ENCODE data around the gene MECP2. TPM values are rescaled to one million over a fixed set of nuclear protein-coding genes. Genes with fewer than 3 reads are reported as not detected.

MECP2 gene
- total RNA-seq, 1 donor from 2014 or later, result 60.0 TPM

DNA sequence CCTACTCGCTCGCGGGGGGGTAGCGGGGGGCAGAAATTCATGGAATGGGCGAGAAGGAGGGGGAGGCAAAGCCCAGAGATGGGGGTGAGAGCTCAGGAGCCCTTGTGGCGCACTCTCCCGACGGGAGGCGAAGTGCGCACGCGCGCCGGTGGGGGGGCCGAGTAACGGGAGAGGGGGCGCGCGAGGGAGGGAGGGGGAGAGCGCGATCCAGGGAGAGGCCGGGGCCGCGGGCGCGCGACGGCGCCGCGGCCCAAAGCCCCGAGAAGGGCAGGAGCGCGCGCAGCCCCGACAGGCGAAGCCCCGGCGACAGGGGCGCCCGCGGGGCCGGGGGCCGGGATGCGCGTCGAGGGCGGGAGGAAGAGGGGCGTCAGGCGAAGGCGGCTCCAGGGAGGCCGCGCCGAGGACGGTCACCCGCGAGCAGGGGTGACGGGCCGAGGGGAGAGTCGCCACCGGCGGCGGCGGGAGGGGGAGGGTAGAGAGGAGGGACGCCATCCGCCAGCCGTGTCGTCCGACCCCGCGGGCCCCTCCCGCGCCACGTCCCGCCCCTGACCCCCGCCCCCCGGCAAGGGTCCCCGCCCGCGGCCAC lies 421 bp downstream of the MECP2 start:
- DNase-seq (ENCODE audit: low spot score), result peak; percentile 71
- H3K4me1 Mint-ChIP-seq (ENCODE audit: unreplicated experiment), result peaks cover 32% of the 10 kb centered on the region
- TF ChIP-seq, protein P1, sequence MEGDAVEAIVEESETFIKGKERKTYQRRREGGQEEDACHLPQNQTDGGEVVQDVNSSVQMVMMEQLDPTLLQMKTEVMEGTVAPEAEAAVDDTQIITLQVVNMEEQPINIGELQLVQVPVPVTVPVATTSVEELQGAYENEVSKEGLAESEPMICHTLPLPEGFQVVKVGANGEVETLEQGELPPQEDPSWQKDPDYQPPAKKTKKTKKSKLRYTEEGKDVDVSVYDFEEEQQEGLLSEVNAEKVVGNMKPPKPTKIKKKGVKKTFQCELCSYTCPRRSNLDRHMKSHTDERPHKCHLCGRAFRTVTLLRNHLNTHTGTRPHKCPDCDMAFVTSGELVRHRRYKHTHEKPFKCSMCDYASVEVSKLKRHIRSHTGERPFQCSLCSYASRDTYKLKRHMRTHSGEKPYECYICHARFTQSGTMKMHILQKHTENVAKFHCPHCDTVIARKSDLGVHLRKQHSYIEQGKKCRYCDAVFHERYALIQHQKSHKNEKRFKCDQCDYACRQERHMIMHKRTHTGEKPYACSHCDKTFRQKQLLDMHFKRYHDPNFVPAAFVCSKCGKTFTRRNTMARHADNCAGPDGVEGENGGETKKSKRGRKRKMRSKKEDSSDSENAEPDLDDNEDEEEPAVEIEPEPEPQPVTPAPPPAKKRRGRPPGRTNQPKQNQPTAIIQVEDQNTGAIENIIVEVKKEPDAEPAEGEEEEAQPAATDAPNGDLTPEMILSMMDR (IDR thresholded peaks at IDR 0.05; ENCODE audit: unreplicated experiment), result no peak
- peaks cover 3% of the 10 kb centered on the region for H3K27me3 Mint-ChIP-seq (ENCODE audit: unreplicated experiment)
- peak overlapping the region; percentile 94 for H3K4me3 Mint-ChIP-seq (ENCODE audit: unreplicated experiment)
- no peaks in the 10 kb centered on the region for H3K9me3 Mint-ChIP-seq (ENCODE audit: unreplicated experiment)
- peaks cover 5% of the 10 kb centered on the region for H3K36me3 Mint-ChIP-seq (ENCODE audit: low read depth, unreplicated experiment)
- H3K27ac Mint-ChIP-seq (ENCODE audit: unreplicated experiment), result no peak overlapping the region

DNA sequence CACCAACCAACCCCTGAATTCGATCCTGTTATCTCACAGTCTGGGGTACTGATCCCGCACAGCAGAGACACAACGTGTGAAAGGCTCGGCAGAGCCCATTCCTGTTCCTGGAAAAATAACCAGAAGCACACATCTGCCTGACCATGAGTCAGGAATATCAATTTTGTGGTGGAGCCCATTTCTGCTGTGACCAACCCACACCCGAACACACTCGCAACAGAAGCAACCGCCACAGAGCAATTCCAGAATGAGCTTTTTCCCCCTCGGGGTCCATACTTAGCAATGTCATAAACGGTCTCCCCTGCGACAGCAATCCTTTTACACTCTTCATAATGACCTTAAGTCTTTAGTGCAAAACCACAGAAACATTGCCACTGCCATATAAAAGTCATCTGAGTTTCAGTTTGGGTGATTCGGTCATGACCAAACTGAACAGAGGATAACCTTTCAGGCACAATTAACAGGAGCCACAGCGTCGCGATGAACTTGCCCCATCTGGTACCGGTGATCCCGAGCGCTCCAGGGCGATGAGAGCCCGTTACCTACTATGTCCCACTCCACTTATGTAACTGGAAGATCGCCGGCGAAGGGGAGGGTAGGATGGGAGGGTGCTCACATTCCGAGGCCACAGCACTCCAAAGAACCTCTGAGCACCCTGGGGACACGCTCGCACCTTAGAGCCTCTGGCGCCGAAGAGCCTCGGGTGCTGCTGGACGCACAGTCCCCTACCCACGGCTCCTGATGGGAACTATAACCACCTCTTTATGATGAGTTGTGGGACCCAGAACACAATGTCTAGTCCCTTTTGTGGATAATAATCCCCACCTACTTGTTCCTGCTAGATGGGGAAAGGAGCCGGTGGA lies 1.1 kb downstream of the MECP2 start:
- H3K27ac Mint-ChIP-seq (ENCODE audit: unreplicated experiment), result peak overlapping the region; percentile 59
- TF ChIP-seq, protein P1 (IDR thresholded peaks at IDR 0.05; ENCODE audit: unreplicated experiment), result no peak
- DNase-seq (ENCODE audit: low spot score), result peak; percentile 5
- H3K4me3 Mint-ChIP-seq (ENCODE audit: unreplicated experiment), result peak overlapping the region; percentile 94
- H3K36me3 Mint-ChIP-seq (ENCODE audit: low read depth, unreplicated experiment), result peaks cover 5% of the 10 kb centered on the region
- no peaks in the 10 kb centered on the region for H3K9me3 Mint-ChIP-seq (ENCODE audit: unreplicated experiment)
- H3K4me1 Mint-ChIP-seq (ENCODE audit: unreplicated experiment), result peaks cover 33% of the 10 kb centered on the region
- H3K27me3 Mint-ChIP-seq (ENCODE audit: unreplicated experiment), result peaks cover 3% of the 10 kb centered on the region

DNA sequence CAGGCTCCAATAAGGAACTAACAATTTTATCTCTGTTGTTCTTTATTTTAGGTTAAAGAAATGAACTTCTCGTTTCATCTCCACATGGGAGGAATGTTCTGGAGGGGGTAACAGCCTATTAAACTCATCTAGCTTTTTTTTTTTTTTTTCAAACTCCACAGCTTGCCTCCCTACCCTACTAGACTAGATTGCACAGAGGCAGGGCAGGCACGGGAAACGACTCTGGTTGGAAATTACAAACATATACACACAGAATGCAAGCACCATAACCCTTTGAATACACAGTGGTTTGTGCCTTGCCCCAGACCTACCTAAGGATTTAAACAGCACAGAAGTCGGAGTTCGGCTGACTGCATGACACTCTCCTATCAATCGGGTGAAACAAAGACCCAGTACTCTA lies 2.7 kb downstream of the MECP2 start:
- Mint-ChIP-seq H3K4me1 (ENCODE audit: unreplicated experiment) (peaks cover 40% of the 10 kb centered on the region), H3K4me3 (ENCODE audit: unreplicated experiment) (peak overlapping the region; percentile 94), H3K27me3 (ENCODE audit: unreplicated experiment) (peaks cover 3% of the 10 kb centered on the region), H3K36me3 (ENCODE audit: low read depth, unreplicated experiment) (peaks cover 12% of the 10 kb centered on the region), H3K9me3 (ENCODE audit: unreplicated experiment) (no peaks in the 10 kb centered on the region), H3K27ac (ENCODE audit: unreplicated experiment) (peak overlapping the region; percentile 83)
- TF ChIP-seq, protein P1 (IDR thresholded peaks at IDR 0.05; ENCODE audit: unreplicated experiment), result no peak
- no peak for DNase-seq (ENCODE audit: low spot score)

- Mint-ChIP-seq H3K36me3 (ENCODE audit: low read depth, unreplicated experiment) (peaks cover 12% of the 10 kb centered on the region), H3K27me3 (ENCODE audit: unreplicated experiment) (peaks cover 3% of the 10 kb centered on the region), H3K4me3 (ENCODE audit: unreplicated experiment) (no peak overlapping the region), H3K4me1 (ENCODE audit: unreplicated experiment) (peaks cover 40% of the 10 kb centered on the region), H3K9me3 (ENCODE audit: unreplicated experiment) (no peaks in the 10 kb centered on the region), H3K27ac (ENCODE audit: unreplicated experiment) (no peak overlapping the region)
- no peak for DNase-seq (ENCODE audit: low spot score)
- TF ChIP-seq, protein P1 (IDR thresholded peaks at IDR 0.05; ENCODE audit: unreplicated experiment), result no peak
Observed at GRCh38 chrX:154093965-154094364, 3.6 kb downstream of the MECP2 start.

DNA sequence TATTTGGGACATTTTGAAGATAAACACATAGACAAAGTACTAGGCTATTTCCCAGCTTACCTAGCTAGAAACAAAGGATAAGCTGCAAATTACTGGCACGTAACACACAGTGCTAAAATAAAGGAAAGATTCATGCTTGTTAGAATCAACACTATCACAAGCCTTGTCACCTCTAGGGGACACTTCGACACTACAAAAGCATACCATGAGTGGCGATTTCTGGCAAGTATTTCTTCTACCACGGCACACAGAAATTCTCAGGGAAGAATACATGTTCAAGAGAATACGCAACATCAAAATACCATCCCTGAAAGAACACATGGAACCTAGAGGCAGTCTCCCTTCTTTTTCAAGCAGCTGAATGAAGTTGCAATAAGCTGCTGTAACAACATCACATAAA lies 5.1 kb downstream of the MECP2 start:
- Mint-ChIP-seq H3K27ac (ENCODE audit: unreplicated experiment) (no peak overlapping the region), H3K9me3 (ENCODE audit: unreplicated experiment) (no peaks in the 10 kb centered on the region), H3K36me3 (ENCODE audit: low read depth, unreplicated experiment) (peaks cover 12% of the 10 kb centered on the region), H3K4me1 (ENCODE audit: unreplicated experiment) (peaks cover 34% of the 10 kb centered on the region), H3K4me3 (ENCODE audit: unreplicated experiment) (no peak overlapping the region), H3K27me3 (ENCODE audit: unreplicated experiment) (peaks cover 3% of the 10 kb centered on the region)
- TF ChIP-seq, protein P1 (IDR thresholded peaks at IDR 0.05; ENCODE audit: unreplicated experiment), result no peak
- DNase-seq (ENCODE audit: low spot score), result no peak

All from endothelial cell (in vitro differentiated cells).